Muscle of back (tissue), 11 donors: Measurements from ENCODE around the gene FLOT1. TPM values are rescaled to one million over a fixed set of nuclear protein-coding genes. Genes with fewer than 3 reads are reported as not detected.
A peak's percentile ranks its signal among the peaks of the same experiment; 100 is the strongest.

Experiments
- DNase-seq, 3 donors: peaks; one replicate each; pipeline versions ENCODE4 v3.0.0 to v3.0.0-alpha.2; 2013
- polyA plus RNA-seq, 10 donors: library from polyadenylated mRNA; unstranded; fragments of 120-200 nt; gene quantifications; one replicate each; pipeline ENCODE4 v1.2.1, GENCODE V29; 2013; ENCODE audit not compliant: insufficient read length in 10 of 10

Gene FLOT1
- polyA plus RNA-seq, 10 donors = 89.4 to 116 (median 103) TPM

DNA sequence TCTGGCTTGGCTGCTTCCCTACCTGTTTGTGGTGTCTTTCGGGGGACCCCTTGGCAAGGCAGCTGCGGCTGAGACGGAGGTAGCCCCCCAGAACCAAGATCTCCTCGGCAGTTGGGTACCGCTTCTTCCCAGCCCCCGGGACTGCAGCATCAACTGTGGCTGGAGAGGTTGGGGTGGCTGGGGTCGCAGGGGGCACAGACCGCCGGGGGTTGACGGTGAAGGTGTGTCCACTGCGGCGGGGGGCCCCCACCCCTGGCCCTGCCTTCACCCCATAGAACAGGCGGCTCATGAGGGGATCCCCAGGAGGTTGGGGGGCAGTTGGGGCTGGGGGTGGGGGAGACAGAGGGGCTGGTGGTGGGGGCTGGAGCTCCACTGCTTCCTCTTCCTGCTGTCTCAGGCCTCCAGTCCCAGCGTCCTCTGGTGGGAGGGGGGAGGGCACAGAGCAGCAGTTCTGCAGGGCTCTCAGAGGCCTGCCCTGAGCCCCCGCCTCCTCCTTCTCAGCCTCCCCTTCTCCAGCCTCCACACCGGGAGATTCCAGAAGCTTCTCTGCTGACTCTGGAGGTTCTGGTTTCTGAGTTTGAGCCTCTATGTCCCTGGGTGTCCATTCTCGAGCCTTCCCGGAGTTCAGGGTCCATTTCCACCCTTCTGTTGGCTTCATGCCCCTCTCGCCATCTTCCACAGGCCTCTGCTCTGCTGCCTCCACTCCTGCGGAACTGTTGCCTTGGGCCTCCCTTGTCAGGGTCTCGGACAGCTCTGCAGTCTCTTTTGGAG is 57.9 kb downstream of the FLOT1 start:
- DNase-seq = peak in 2 of 3 donors; percentile 30 to 50

DNA sequence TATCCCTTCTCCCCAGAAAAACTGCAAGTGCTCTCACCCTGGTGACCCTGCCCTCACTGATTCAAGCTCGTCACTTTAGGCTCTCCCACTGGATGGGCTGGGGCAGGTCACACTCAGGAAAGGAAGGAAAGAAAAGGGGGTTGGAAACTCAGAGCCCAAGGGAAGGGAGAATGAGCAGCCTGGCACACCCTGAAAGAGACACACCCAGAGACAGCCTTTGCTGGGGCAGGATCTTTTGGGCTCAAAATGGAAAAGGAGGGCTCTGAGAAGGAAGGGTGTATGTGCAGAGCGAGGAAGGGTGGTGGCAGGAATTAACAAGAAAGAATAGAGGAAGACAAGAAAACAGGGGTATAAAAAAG is 58.5 kb downstream of the FLOT1 start:
- no peak for DNase-seq

DNA sequence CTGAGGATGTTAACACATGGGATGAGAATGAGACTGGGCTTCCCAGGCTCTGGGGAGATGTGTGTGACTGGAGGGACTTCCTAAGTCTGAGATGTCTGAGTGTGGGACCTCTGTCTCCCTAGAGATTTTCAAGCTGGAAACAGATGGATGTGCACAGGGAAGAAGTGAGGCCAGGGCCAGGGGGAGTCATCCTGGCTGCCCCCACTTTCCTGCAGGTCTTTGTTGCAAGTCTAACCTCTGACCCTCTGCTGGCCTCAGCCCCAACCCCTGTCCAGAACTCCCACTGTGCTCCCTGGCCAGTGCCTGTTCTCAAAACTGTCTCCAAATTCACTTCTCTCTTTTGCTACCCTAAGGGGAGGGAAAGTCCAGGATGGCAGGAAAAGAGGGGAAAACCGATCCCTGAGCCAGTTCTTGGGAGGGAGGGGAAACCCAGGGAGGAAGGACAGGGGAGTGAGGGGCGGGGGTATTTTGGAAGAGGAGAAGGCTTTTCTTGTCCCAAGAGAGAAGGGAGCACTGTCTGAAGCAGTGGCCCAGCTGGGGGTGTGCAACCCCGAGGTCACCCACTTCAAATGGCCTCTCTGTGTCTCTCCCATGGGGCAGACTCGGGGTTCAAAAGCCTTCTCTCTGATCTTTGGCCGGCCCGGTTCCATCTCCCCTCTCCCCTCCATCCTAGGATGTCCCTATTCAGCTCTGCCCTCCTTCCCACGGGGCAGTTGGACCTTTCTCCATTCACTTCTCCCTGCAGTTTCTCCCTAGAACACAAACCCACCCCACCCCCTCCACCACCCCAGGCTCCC is 59.1 kb downstream of the FLOT1 start:
- no peak for DNase-seq

GRCh38 chr6:30682143-30683117 is 60.1 kb downstream of the FLOT1 start:
- DNase-seq = peak; percentile 61 to 82 (median 82)

- DNase-seq = no peak
Measured at GRCh38 chr6:30681766-30682142, 60.7 kb downstream of the FLOT1 start.

- no peak for DNase-seq
Measured at GRCh38 chr6:30679765-30680535, 62.5 kb downstream of the FLOT1 start.

DNA sequence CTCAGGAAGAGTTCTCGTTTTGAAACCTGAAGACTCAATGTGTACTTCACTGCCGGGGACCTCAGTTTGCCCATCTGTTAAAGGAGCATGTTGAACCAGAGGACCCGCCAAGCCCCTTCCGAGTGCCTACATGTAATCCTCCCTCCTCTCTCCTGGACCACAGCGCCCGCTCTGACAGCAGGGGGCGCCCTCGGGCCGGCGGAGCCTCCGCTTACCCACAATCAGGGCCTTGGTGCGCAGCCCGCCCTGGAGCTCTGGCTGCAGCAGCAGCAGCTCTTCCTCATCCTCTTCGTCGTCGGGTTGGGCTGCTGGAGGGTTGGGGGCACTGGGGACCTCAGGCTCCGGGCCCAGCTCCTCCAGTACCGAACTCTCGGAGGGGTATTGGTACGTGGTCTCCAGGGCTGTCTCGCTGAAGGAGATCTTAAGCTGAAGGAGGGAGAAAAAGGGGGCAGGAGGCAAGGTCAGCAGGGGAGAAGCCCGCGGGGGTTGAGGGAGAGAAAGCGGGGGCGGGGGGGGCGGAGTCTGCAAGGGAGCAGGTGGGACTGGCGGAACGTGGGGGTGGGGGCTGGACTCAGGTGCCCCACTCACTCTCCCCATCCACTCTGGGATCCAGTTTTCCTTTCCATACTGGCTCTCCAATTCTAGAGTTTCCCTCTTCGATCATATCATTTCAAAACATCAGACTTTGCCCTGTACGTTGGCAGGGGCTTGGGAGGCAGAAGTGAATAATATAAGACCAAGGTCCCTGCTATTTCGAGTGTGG is 63.3 kb downstream of the FLOT1 start:
- DNase-seq = peak; percentile 63 to 92 (median 89)

Other genes starting within 250 kb of the FLOT1 start
- gene GNL1, start 186.2 kb downstream of the FLOT1 start, polyA plus RNA-seq = 10 to 100 TPM; 45.8 to 73.4 (median 52.1) TPM
- 10 to 100 TPM; 16.0 to 28.1 (median 21.4) TPM for gene PRR3, start 185.4 kb downstream of the FLOT1 start, polyA plus RNA-seq
- gene ABCF1, start 171.2 kb downstream of the FLOT1 start, polyA plus RNA-seq = 10 to 100 TPM; 43.9 to 53.4 (median 47.0) TPM
- gene PPP1R10, start 125.4 kb downstream of the FLOT1 start, polyA plus RNA-seq = 10 to 100 TPM; 25.9 to 38.8 (median 29.8) TPM
- 10 to 100 TPM; 44.3 to 60.3 (median 53.2) TPM for gene MRPS18B, start 124.8 kb downstream of the FLOT1 start, polyA plus RNA-seq
- gene ATAT1, start 115.8 kb downstream of the FLOT1 start, polyA plus RNA-seq = 10 to 100 TPM; 14.7 to 33.9 (median 19.9) TPM
- 10 to 100 TPM in 8 of 10 donors, 1 to 10 TPM in 2; 7.7 to 18.2 (median 11.9) TPM for gene C6orf136, start 95.6 kb downstream of the FLOT1 start, polyA plus RNA-seq
- 10 to 100 TPM; 18.6 to 27.2 (median 22.9) TPM for gene DHX16, start 69.7 kb downstream of the FLOT1 start, polyA plus RNA-seq
- gene PPP1R18, start 56.0 kb downstream of the FLOT1 start, polyA plus RNA-seq = 10 to 100 TPM; 36.4 to 51.3 (median 42.8) TPM
- 10 to 100 TPM; 28.5 to 43.1 (median 36.5) TPM for gene NRM, start 51.7 kb downstream of the FLOT1 start, polyA plus RNA-seq
- 10 to 100 TPM; 19.7 to 32.5 (median 23.9) TPM for gene MDC1, start 25.4 kb downstream of the FLOT1 start, polyA plus RNA-seq
- 1,000 to 10,000 TPM in 1 of 10 donors, 100 to 1,000 TPM in 9; 582 to 1,224 (median 866) TPM for gene TUBB, start 22.3 kb downstream of the FLOT1 start, polyA plus RNA-seq
- gene IER3, start 1.9 kb upstream of the FLOT1 start, polyA plus RNA-seq = 10 to 100 TPM in 2 of 10 donors, 1 to 10 TPM in 8; 7.1 to 25.4 (median 9.1) TPM
- gene DDR1, start 141.8 kb upstream of the FLOT1 start, polyA plus RNA-seq = 10 to 100 TPM; 44.6 to 78.1 (median 50.8) TPM
- 10 to 100 TPM; 18.8 to 29.7 (median 21.6) TPM for gene GTF2H4, start 165.5 kb upstream of the FLOT1 start, polyA plus RNA-seq
- gene VARS2, start 171.6 kb upstream of the FLOT1 start, polyA plus RNA-seq = 10 to 100 TPM; 16.8 to 32.5 (median 25.2) TPM
- gene SFTA2, start 189.5 kb upstream of the FLOT1 start, polyA plus RNA-seq = under 1 TPM in 1 of 10 donors, not detected in 9; 0.29 TPM
- under 1 TPM in 2 of 10 donors, not detected in 8; 0.04 to 0.05 TPM for gene MUCL3, start 198.3 kb upstream of the FLOT1 start, polyA plus RNA-seq
- not detected for gene MUC21, start 241.0 kb upstream of the FLOT1 start, polyA plus RNA-seq